Measurements from ENCODE around the gene TMEM131L.

DNA sequence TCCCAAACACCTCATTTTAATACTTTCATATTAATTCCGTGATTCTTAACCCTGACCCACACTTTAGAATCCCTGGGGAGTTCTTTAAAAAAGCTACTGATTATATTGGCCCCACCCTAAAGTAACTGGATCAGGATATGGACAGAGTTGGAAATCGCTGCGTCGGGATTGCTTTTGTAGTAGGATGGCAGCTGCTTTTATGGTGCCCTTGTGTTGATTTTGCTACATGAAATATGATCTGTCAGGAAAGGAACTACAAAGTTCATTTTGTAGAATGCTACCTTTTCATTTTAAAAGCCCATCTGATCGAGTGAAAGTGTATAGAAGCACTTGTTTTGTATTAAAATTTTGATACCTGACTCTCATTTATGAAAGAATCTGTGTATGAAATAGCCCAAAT, 43.6 kb downstream of the TMEM131L start:
- TF ChIP-seq, protein P1, sequence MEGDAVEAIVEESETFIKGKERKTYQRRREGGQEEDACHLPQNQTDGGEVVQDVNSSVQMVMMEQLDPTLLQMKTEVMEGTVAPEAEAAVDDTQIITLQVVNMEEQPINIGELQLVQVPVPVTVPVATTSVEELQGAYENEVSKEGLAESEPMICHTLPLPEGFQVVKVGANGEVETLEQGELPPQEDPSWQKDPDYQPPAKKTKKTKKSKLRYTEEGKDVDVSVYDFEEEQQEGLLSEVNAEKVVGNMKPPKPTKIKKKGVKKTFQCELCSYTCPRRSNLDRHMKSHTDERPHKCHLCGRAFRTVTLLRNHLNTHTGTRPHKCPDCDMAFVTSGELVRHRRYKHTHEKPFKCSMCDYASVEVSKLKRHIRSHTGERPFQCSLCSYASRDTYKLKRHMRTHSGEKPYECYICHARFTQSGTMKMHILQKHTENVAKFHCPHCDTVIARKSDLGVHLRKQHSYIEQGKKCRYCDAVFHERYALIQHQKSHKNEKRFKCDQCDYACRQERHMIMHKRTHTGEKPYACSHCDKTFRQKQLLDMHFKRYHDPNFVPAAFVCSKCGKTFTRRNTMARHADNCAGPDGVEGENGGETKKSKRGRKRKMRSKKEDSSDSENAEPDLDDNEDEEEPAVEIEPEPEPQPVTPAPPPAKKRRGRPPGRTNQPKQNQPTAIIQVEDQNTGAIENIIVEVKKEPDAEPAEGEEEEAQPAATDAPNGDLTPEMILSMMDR (IDR thresholded peaks at IDR 0.05; ENCODE audit: low read depth, low read length, poor library complexity, severe bottlenecking) = no peak
- TF ChIP-seq EZH2phosphoT487 (IDR thresholded peaks at IDR 0.05; ENCODE audit: borderline replicate concordance, low read length) = no peak
